Tibial artery (tissue), 4 donors: ENCODE data around the gene ELAVL1.

ENCODE experiments used
- DNase-seq, 2 donors: peaks; one replicate each; pipeline ENCODE4 v3.0.0-alpha.2; 2019
- H3K27ac ChIP-seq, 2 donors: fragments of 200-600 bp; sonication (generic) in 1 of 2; 1 replicate in 1 of 2; 2 replicates in 1 of 2; pipeline ENCODE4 v1.5.1; 2018 to 2019; ENCODE audit warnings: mild to moderate bottlenecking in 1 of 2
- H3K27me3 ChIP-seq, 2 donors: fragments of 200-600 bp; sonication (generic) in 1 of 2; one replicate each; pipeline versions ENCODE4 v1.5.1 to v1.6.0; 2016 to 2019
- H3K36me3 ChIP-seq, 3 donors: fragments of 200-600 bp; sonication (generic) in 2 of 3; one replicate each; pipeline ENCODE4 v1.5.1; 2016 to 2019; ENCODE audit warnings: mild to moderate bottlenecking in 2 of 3
- H3K4me1 ChIP-seq, 4 donors: fragments of 200-600 bp; sonication (generic) in 2 of 4; 1 replicate in 3 of 4; 2 replicates in 1 of 4; pipeline ENCODE4 v1.5.1; 2016 to 2019
- H3K4me3 ChIP-seq, 2 donors: fragments of 200-600 bp; sonication (generic) in 1 of 2; 1 replicate in 1 of 2; 2 replicates in 1 of 2; pipeline ENCODE4 v1.5.1; 2018 to 2019; ENCODE audit warnings: mild to moderate bottlenecking in 2 of 2
- H3K9me3 ChIP-seq, 3 donors: fragments of 200-600 bp; sonication (generic) in 1 of 3; one replicate each; pipeline ENCODE4 v1.5.1; 2016 to 2019
- CTCF ChIP-seq, 2 experiments: fragments of 200-600 bp in 1 of 2; fragments of 450-650 bp in 1 of 2; IDR thresholded peaks; one replicate each; pipeline ENCODE4 v1.5.1; 2017 to 2019; ENCODE audit warnings: antibody characterized with exemption in 2 of 2, mild to moderate bottlenecking in 1 of 2, moderate library complexity in 1 of 2
- intact Hi-C: fragments of 100-400 bp; cut with DNase I; formaldehyde crosslinking; loops from one replicate; pipeline ENCODE4 v1.15.0; 2023; ENCODE audit warnings: low total_unique reads

Gene ELAVL1

GRCh38 chr19:7981199-7981598 lies 24.2 kb downstream of the ELAVL1 start:
- Histone ChIP-seq H3K9me3 (no peaks in the 10 kb centered on the region), H3K4me3 (no peak overlapping the region), H3K27me3 (no peaks in the 10 kb centered on the region), H3K27ac (no peak overlapping the region), H3K36me3 (peaks cover 17 to 95% (median 87%) of the 10 kb centered on the region in 3 donors), H3K4me1 (peaks cover 0 to 5% (median 0%) of the 10 kb centered on the region in 4 donors)
- TF ChIP-seq CTCF (IDR thresholded peaks at IDR 0.05): no peak
- intact Hi-C loops: no loop called here
- DNase-seq: no peak

GRCh38 chr19:7980635-7981121 lies 24.8 kb downstream of the ELAVL1 start:
- Histone ChIP-seq H3K36me3 (peaks cover 17 to 91% (median 89%) of the 10 kb centered on the region in 3 donors), H3K27ac (no peak overlapping the region), H3K9me3 (no peaks in the 10 kb centered on the region), H3K27me3 (no peaks in the 10 kb centered on the region), H3K4me3 (no peak overlapping the region), H3K4me1 (peaks cover 0 to 2% (median 0%) of the 10 kb centered on the region in 4 donors)
- no peak for DNase-seq
- intact Hi-C loops: no loop called here
- TF ChIP-seq CTCF (IDR thresholded peaks at IDR 0.05): no peak

GRCh38 chr19:7980168-7980567 lies 25.3 kb downstream of the ELAVL1 start:
- intact Hi-C loops: no loop called here
- Histone ChIP-seq H3K27ac (no peak overlapping the region), H3K27me3 (no peaks in the 10 kb centered on the region), H3K9me3 (no peaks in the 10 kb centered on the region), H3K36me3 (peaks cover 17 to 90% (median 89%) of the 10 kb centered on the region in 3 donors), H3K4me3 (no peak overlapping the region), H3K4me1 (peaks cover 0 to under 1% (median 0%) of the 10 kb centered on the region in 4 donors)
- TF ChIP-seq CTCF (IDR thresholded peaks at IDR 0.05): no peak
- no peak for DNase-seq

DNA sequence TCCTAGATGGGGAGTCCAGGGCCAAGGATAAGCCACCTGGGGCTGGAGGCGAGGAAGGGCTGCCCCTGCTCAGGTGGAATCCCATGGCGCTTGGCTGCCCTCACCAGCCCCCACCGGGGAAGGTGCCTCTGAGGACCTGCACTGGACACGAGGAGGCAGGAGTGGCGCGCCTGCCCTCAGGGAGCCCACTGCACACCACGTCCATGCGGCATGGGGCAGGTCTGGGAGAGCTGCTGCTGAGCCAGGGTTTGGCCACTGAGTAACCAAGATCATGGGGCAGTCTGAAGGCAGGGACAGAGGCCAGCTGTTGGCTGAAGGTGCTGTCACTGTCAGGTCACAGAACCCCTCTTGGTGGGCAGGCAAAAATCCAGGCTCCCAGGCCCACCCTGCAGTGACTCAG lies 25.9 kb downstream of the ELAVL1 start:
- Histone ChIP-seq H3K36me3 (peaks cover 20 to 94% (median 90%) of the 10 kb centered on the region in 3 donors), H3K9me3 (no peaks in the 10 kb centered on the region), H3K27ac (no peak overlapping the region), H3K4me1 (peaks cover 0 to 4% (median 0%) of the 10 kb centered on the region in 4 donors), H3K27me3 (no peaks in the 10 kb centered on the region), H3K4me3 (no peak overlapping the region)
- intact Hi-C loops: no loop called here
- no peak for DNase-seq
- no peak for TF ChIP-seq CTCF (IDR thresholded peaks at IDR 0.05)

DNA sequence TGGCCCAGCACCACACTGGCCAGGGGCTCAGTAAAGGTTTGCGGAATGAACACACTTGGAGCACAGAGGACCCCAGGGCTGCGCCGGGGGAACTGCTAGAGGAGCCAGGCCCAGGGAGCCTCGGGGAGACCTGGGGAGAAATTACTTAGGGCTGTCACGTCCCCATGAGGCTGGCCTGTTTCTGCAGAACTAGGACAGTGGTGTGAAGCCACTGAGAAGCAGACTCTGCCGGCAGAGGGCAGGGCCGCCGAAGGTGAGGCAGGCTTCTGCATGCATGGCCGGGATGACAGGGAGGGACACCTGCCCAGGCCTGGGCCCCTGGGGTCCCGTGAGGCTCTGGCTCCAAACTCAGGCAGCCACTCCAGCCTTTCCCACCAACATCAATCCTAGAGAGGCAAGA lies 26.4 kb downstream of the ELAVL1 start:
- Histone ChIP-seq H3K9me3 (no peaks in the 10 kb centered on the region), H3K4me3 (no peak overlapping the region), H3K36me3 (peaks cover 26 to 94% (median 90%) of the 10 kb centered on the region in 3 donors), H3K27ac (no peak overlapping the region), H3K27me3 (no peaks in the 10 kb centered on the region), H3K4me1 (peaks cover 0 to 4% (median 0%) of the 10 kb centered on the region in 4 donors)
- intact Hi-C loops: no loop called here
- DNase-seq: no peak
- no peak for TF ChIP-seq CTCF (IDR thresholded peaks at IDR 0.05)
